KMS-11 (cell line): ENCODE results near the gene GNAT1.

ENCODE experiments used
- H2AFZ ChIP-seq: fragments of 200-600 bp; sonication (generic); 2 replicates; pipeline ENCODE4 v1.6.1; 2016; ENCODE audit warnings: antibody characterized with exemption, mixed run types, low read depth
- H3K27ac ChIP-seq: fragments of 200-600 bp; sonication (generic); 2 replicates; pipeline ENCODE4 v1.6.1; 2016; ENCODE audit warnings: mild to moderate bottlenecking, mixed run types
- H3K27me3 ChIP-seq: fragments of 200-600 bp; sonication (generic); 2 replicates; pipeline ENCODE4 v1.6.1; 2017; ENCODE audit warnings: mild to moderate bottlenecking, low read depth, mixed run types, moderate library complexity; ENCODE audit not compliant: insufficient read depth
- H3K36me3 ChIP-seq: fragments of 200-600 bp; sonication (generic); 2 replicates; pipeline ENCODE4 v1.6.1; 2017; ENCODE audit warnings: mild to moderate bottlenecking, mixed run types; ENCODE audit not compliant: insufficient read depth
- H3K4me1 ChIP-seq: fragments of 200-600 bp; sonication (generic); 2 replicates; pipeline ENCODE4 v1.6.1; 2016; ENCODE audit warnings: mild to moderate bottlenecking, low read depth, mixed run types; ENCODE audit not compliant: poor library complexity, severe bottlenecking
- H3K4me2 ChIP-seq: fragments of 200-600 bp; sonication (generic); 2 replicates; pipeline ENCODE4 v1.7.0; 2016; ENCODE audit warnings: mild to moderate bottlenecking, mixed run types
- H3K4me3 ChIP-seq: fragments of 200-600 bp; sonication (generic); IDR thresholded peaks from 2 replicates; pipeline ENCODE4 v1.6.1; 2017; ENCODE audit warnings: low read depth, low read length, mixed read lengths; ENCODE audit not compliant: insufficient read depth
- H3K79me2 ChIP-seq: fragments of 200-600 bp; sonication (generic); 2 replicates; pipeline ENCODE4 v1.6.1; 2016; ENCODE audit warnings: low read depth, mixed run types; ENCODE audit not compliant: insufficient read depth
- H3K9ac ChIP-seq: fragments of 200-600 bp; sonication (generic); 2 replicates; pipeline ENCODE4 v1.6.1; 2016; ENCODE audit warnings: mild to moderate bottlenecking, mixed run types
- H4K20me1 ChIP-seq: fragments of 200-600 bp; sonication (generic); 2 replicates; pipeline ENCODE4 v1.6.1; 2016; ENCODE audit warnings: mild to moderate bottlenecking, mixed run types; ENCODE audit not compliant: insufficient read depth
- CTCF ChIP-seq: fragments of 200-600 bp; sonication (generic); conservative IDR thresholded peaks from 2 replicates; pipeline ENCODE4 v1.6.1; 2017; ENCODE audit warnings: low read depth, mild to moderate bottlenecking, antibody characterized with exemption, low read length, moderate library complexity, mixed read lengths

GNAT1 gene

DNA sequence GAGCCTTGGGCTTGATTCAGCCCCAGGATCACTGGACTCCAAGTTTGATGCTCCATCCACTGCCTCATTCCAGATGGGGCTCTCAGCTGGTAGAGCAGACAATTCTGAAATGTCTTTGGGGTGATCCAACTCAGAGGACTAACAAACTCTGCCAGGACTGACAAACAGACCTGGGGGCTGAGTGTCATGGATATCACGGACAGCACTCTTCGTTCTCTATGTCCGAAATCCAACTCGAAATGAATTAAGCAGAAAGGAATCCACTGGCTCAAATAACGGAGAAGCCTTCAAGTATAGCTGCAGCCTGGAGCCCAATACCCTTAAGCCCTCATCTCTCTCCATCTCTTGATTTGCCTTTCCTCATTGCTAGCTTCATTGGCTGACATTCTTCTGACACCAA is 27.9 kb downstream of the GNAT1 start:
- H4K20me1 ChIP-seq = no peaks in the 10 kb centered on the region
- H3K4me3 ChIP-seq = no peak overlapping the region
- no peak overlapping the region for H3K27ac ChIP-seq
- H2AFZ ChIP-seq = no peak overlapping the region
- H3K4me1 ChIP-seq = no peaks in the 10 kb centered on the region
- H3K36me3 ChIP-seq = no peaks in the 10 kb centered on the region
- H3K9ac ChIP-seq = no peak overlapping the region
- H3K4me2 ChIP-seq = no peak overlapping the region
- H3K79me2 ChIP-seq = no peaks in the 10 kb centered on the region
- peaks cover 11% of the 10 kb centered on the region; the same call in 1 of the 2 replicates for H3K27me3 ChIP-seq
- no peak for TF ChIP-seq CTCF

DNA sequence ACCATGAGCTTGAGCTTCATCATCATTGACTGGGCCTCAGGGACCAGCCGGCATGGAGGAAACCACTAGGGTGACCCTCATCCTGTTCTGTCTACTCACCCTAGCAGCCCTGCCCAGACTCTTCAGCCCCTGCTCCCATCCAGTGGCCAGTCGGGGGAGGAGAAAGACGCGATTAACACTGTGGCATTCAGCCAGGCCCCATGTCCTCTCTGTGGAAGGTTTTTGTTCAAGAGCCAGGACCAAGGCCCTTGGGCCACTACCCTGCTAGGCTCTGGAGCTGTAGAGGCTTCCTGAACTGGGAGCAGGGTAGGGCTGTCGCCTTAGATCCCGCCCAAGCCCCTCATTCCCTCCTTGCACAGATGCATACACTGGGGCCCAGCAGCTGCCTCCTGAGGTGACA is 28.7 kb downstream of the GNAT1 start:
- Histone ChIP-seq H3K4me1 (no peaks in the 10 kb centered on the region), H3K27ac (no peak overlapping the region), H3K79me2 (no peaks in the 10 kb centered on the region), H3K9ac (no peak overlapping the region), H3K27me3 (peaks cover 11% of the 10 kb centered on the region; the same call in 1 of the 2 replicates), H3K4me2 (no peak overlapping the region), H3K36me3 (no peaks in the 10 kb centered on the region), H3K4me3 (no peak overlapping the region), H2AFZ (no peak overlapping the region), H4K20me1 (no peaks in the 10 kb centered on the region)
- no peak for TF ChIP-seq CTCF

DNA sequence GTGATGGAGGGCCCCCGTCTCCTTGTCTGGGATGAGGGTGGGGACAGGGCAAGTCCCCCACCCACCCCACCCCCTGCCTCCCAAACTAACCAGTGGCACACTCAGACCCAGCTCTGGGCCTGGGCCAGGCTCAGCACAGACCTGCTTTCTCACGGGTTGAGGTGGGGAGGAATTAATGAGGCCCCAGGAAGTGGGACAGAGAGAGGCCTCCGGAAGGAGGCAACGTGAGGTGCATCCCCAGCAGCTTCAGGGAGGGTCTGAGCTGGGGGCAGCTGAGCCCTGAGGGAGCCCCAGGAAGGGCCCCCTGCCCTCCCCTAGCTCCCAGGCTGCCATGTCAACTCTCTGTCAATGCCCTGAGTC is 29.6 kb downstream of the GNAT1 start:
- Histone ChIP-seq H3K4me3 (no peak overlapping the region), H2AFZ (no peak overlapping the region), H3K4me2 (no peak overlapping the region), H3K27me3 (peaks cover 11% of the 10 kb centered on the region; the same call in 1 of the 2 replicates), H3K4me1 (peaks cover 4% of the 10 kb centered on the region), H3K9ac (no peak overlapping the region), H4K20me1 (no peaks in the 10 kb centered on the region), H3K27ac (no peak overlapping the region), H3K79me2 (no peaks in the 10 kb centered on the region), H3K36me3 (no peaks in the 10 kb centered on the region)
- TF ChIP-seq CTCF = no peak

GRCh38 chr3:50221411-50222168 is 30.2 kb downstream of the GNAT1 start:
- H4K20me1 ChIP-seq = no peaks in the 10 kb centered on the region
- H2AFZ ChIP-seq = no peak overlapping the region
- H3K4me2 ChIP-seq = no peak overlapping the region
- no peak overlapping the region for H3K4me3 ChIP-seq
- H3K27ac ChIP-seq = no peak overlapping the region
- peaks cover 11% of the 10 kb centered on the region; the same call in 1 of the 2 replicates for H3K27me3 ChIP-seq
- TF ChIP-seq CTCF = no peak
- no peaks in the 10 kb centered on the region for H3K79me2 ChIP-seq
- H3K36me3 ChIP-seq = no peaks in the 10 kb centered on the region
- H3K9ac ChIP-seq = no peak overlapping the region
- H3K4me1 ChIP-seq = peaks cover 4% of the 10 kb centered on the region
